A549 treated with RU486 at 1 μM for 4 hours (cell line): ENCODE measurements around the gene SLC17A2. TPM values are rescaled to one million over a fixed set of nuclear protein-coding genes. Genes with fewer than 3 reads are reported as not detected.

ENCODE experiments used
- total RNA-seq: library from RNA; stranded (reverse); fragments of 200-300 nt; extraction: Qiagen RNA extraction; gene quantifications from 5 replicates; pipeline ENCODE4 v1.2.3, GENCODE V29; 2022; ENCODE audit warnings: low read depth

The SLC17A2 gene
- total RNA-seq, result not detected in 5 replicates

GRCh38 chr6:25930532-25931410, at the start of gene SLC17A2:
Gene SLC17A2, minus strand, starts transcription at chr6:25930691. Its CDS starts 4,895 bp downstream, at chr6:25925796.

GRCh38 chr6:25962149-25963127, 31.9 kb upstream of the SLC17A2 start, which contains the start of gene TRIM38:
Gene TRIM38, plus strand, starts transcription at chr6:25962802. Its CDS starts 3,721 bp downstream, at chr6:25966523.

GRCh38 chr6:25874118-25874517, 56.4 kb downstream of the SLC17A2 start, which contains the start of gene SLC17A3:
Gene SLC17A3, minus strand, starts transcription at chr6:25874243. Its CDS starts 5,856 bp downstream, at chr6:25868387.

Other genes starting within 250 kb of the SLC17A2 start
- not detected in 5 replicates for gene SLC17A4, start 175.9 kb downstream of the SLC17A2 start, total RNA-seq
- gene SLC17A1, start 98.6 kb downstream of the SLC17A2 start, total RNA-seq, result 0.08 to 0.10 TPM in 2 of 5 replicates, not detected in the others
- 0.53 to 1.4 TPM (median 0.93 TPM) in 5 replicates for gene SLC17A3, start 56.4 kb downstream of the SLC17A2 start, total RNA-seq
- gene TRIM38, start 32.1 kb upstream of the SLC17A2 start, total RNA-seq, result 1.8 to 2.1 TPM (median 1.9 TPM) in 5 replicates
- 8.9 to 13.3 TPM (median 12.2 TPM) in 5 replicates for gene HFE, start 156.7 kb upstream of the SLC17A2 start, total RNA-seq